ENCODE data around the gene CCL24. TPM values are rescaled to one million over a fixed set of nuclear protein-coding genes. Genes with fewer than 3 reads are reported as not detected.

The CCL24 gene
- total and polyA plus RNA-seq, 2 of the 4 experiments (the other 2 are of a cell fraction): not detected

DNA sequence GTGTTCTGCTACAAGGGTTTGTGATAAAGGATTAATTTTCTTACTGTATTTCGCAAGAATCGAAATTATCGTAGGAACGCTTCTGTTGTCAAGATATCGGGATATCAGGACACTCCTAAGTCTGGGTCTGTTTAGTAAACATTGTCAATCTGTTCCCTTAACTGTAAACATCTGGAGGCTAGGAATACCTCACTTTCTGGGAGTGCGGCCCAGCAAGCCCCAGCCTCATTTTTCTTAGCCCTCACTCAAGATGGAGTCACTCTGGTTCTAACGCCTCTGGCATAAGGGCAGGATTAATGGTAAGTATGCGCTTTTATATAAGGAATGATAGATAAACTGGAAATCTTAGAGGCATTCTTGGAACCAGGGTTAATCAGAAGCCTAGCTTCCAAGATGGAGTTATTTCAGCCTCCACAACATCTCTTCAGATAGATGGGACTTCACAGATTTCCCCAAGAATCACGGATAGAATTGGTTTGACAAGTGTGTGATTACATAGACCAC is 30.1 kb upstream of the CCL24 start:
- Histone ChIP-seq H3K56ac (ENCODE audit: extremely low read depth, insufficient read depth, low read length) (no peak overlapping the region), H3K4ac (ENCODE audit: low read depth, low read length) (peak overlapping the region; percentile 74; the same call in 1 of the 2 replicates), H3K9me1 (ENCODE audit: insufficient read depth, low read length) (peaks cover 6% of the 10 kb centered on the region), H3K4me3 (ENCODE audit: insufficient read depth, low read depth, low read length) (no peak overlapping the region), H3K36me3 (ENCODE audit: control insufficient read depth, insufficient read depth, low read length) (no peaks in the 10 kb centered on the region), H4K5ac (ENCODE audit: low read depth, low read length) (no peak overlapping the region), H3K27ac (ENCODE audit: insufficient read depth, low read length) (peak overlapping the region; percentile 10; the same call in 1 of the 2 replicates), H2AK9ac (replicated peaks; ENCODE audit: low read depth, low read length, poor library complexity) (no peak overlapping the region), H2BK15ac (ENCODE audit: low read depth, low read length) (peak overlapping the region; percentile 67; the same call in 1 of the 3 replicates), H3K9me3 (ENCODE audit: control insufficient read depth, insufficient read depth, low read length) (no peaks in the 10 kb centered on the region), H3K4me1 (ENCODE audit: control insufficient read depth, insufficient read depth, low read length) (peaks cover 8% of the 10 kb centered on the region), H2BK20ac (ENCODE audit: low read depth, low read length) (peak overlapping the region; percentile 91), H4K91ac (ENCODE audit: insufficient read depth, low read depth, low read length) (peak overlapping the region; percentile 50), H3K79me1 (ENCODE audit: low read depth in 1 of 2, low read length in 2 of 2) (no peaks in the 10 kb centered on the region), H3K27me3 (ENCODE audit: control insufficient read depth, insufficient read depth, low read length) (no peaks in the 10 kb centered on the region), H2BK5ac (ENCODE audit: low read depth, low read length, poor library complexity, severe bottlenecking) (no peak overlapping the region), H3K23ac (ENCODE audit: low read depth, low read length) (no peak overlapping the region), H2AK5ac (ENCODE audit: low read depth, low read length) (peak overlapping the region; percentile 89), H3K18ac (ENCODE audit: low read depth, low read length) (no peak overlapping the region), H2BK120ac (ENCODE audit: low read depth, low read length) (peak overlapping the region; percentile 88), H2AFZ (replicated peaks; ENCODE audit: low read length, poor library complexity) (no peak overlapping the region), H3K9ac (ENCODE audit: low read depth, low read length) (no peak overlapping the region), H4K8ac (ENCODE audit: low read depth in 2 of 2, low read length in 2 of 2) (peak overlapping the region in 1 of 2 experiments; percentile 22; a peak in 1 of 4 replicates), H3K14ac (replicated peaks; ENCODE audit: low read depth, low read length) (peak overlapping the region; percentile 26; the same call in 1 of the 2 replicates), H3K4me2 (ENCODE audit: low read depth, low read length) (no peak overlapping the region), H4K20me1 (ENCODE audit: insufficient read depth, low read length) (no peaks in the 10 kb centered on the region)
- in situ Hi-C loops (cut with MboI; ENCODE audit: low sequenced_read_pairs): no loop called here
- dilution Hi-C loops (cut with HindIII; ENCODE audit: low sequenced_read_pairs, unreplicated experiment): no loop called here
- TF ChIP-seq CEBPB (IDR thresholded peaks at IDR 0.05; ENCODE audit: low read depth, low read length): peak; percentile 79
- no peak for TF ChIP-seq SMC3 (IDR thresholded peaks at IDR 0.05; ENCODE audit: low read depth, low read length)
- intact Hi-C loops (cut with micrococcal nuclease): no loop called here
- CTCF ChIA-PET: no interaction called here
- ATAC-seq (ENCODE audit: low read depth): no peak
- no peak for DNase-seq
- BruUV-seq (replicated peaks): no TSS peak
- WGBS, 2 experiments (ENCODE audit: extremely low coverage in 2 of 2, insufficient read length in 1 of 2): 73% methylated on average over 3 of the region's 9 CpGs; no CpG with 5 or more reads in 1 of the 2 experiments
- POLR2A ChIA-PET (ENCODE audit: unreplicated experiment): no interaction called here

All from IMR-90 (cell line).